ENCODE results near the gene NXPH4. TPM values are rescaled to one million over a fixed set of nuclear protein-coding genes. Genes with fewer than 3 reads are reported as not detected.

The NXPH4 gene
- total and polyA plus RNA-seq, 7 donors: 0.01 to 0.58 (median 0.24) TPM; not detected in 2

DNA sequence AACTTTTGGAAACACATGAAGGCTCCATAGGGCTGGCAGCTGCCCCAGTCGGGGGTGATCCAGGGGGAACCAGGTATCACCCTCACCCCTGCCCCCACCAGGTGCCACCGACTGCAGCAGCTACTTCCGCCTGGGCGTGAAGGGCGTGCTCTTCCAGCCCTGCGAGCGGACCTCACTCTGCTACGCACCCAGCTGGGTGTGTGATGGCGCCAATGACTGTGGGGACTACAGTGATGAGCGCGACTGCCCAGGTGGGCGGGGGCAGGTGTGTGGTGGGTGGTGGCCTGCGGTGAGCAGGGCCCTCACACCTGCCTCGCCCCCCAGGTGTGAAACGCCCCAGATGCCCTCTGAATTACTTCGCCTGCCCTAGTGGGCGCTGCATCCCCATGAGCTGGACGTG is 22.3 kb upstream of the NXPH4 start:
- no peaks in the 10 kb centered on the region for H3K9me3 ChIP-seq
- 90% methylated on average over 14 to 18 of the region's 18 CpGs for WGBS, 3 donors
- no peak for DNase-seq
- intact Hi-C loops (cut with DNase I): no loop called here
- H3K4me1 ChIP-seq: no peaks in the 10 kb centered on the region
- H3K27ac ChIP-seq: no peak overlapping the region
- H3K36me3 ChIP-seq (ENCODE audit: insufficient read depth in 1 of 2, low read depth in 1 of 2): peaks cover 0 to 61% of the 10 kb centered on the region in 2 donors
- no peak overlapping the region for H3K4me3 ChIP-seq
- no peak for ATAC-seq
- no peak for TF ChIP-seq CTCF (IDR thresholded peaks at IDR 0.05)
- H3K27me3 ChIP-seq (ENCODE audit: insufficient read depth in 3 of 3, low read length in 2 of 3): no peaks in the 10 kb centered on the region

GRCh38 chr12:57195186-57195585 is 21.4 kb upstream of the NXPH4 start:
- no peaks in the 10 kb centered on the region for H3K27me3 ChIP-seq (ENCODE audit: insufficient read depth in 3 of 3, low read length in 2 of 3)
- 73 to 86% (median 85%) methylated on average over 18 to 19 of the region's 19 CpGs for WGBS, 3 donors
- H3K4me3 ChIP-seq: no peak overlapping the region
- DNase-seq (no peak), ATAC-seq (no peak)
- no peak overlapping the region for H3K27ac ChIP-seq
- H3K36me3 ChIP-seq (ENCODE audit: insufficient read depth in 1 of 2, low read depth in 1 of 2): peaks cover 0 to 70% of the 10 kb centered on the region in 2 donors
- TF ChIP-seq CTCF (IDR thresholded peaks at IDR 0.05): no peak
- no peaks in the 10 kb centered on the region for H3K9me3 ChIP-seq
- intact Hi-C loops (cut with DNase I): no loop called here
- no peaks in the 10 kb centered on the region for H3K4me1 ChIP-seq

- TF ChIP-seq CTCF (IDR thresholded peaks at IDR 0.05): no peak
- 77 to 81% (median 78%) methylated on average over 30 to 34 of the region's 34 CpGs for WGBS, 3 donors
- Histone ChIP-seq H3K27ac (no peak overlapping the region), H3K27me3 (ENCODE audit: insufficient read depth in 3 of 3, low read length in 2 of 3) (no peaks in the 10 kb centered on the region), H3K9me3 (no peaks in the 10 kb centered on the region), H3K4me3 (no peak overlapping the region), H3K4me1 (no peaks in the 10 kb centered on the region), H3K36me3 (ENCODE audit: insufficient read depth in 1 of 2, low read depth in 1 of 2) (peaks cover 0 to 76% of the 10 kb centered on the region in 2 donors)
- no peak for ATAC-seq
- no peak for DNase-seq
- intact Hi-C loops (cut with DNase I): no loop called here
Measured at GRCh38 chr12:57195611-57196371, 20.8 kb upstream of the NXPH4 start.

- no peak overlapping the region for H3K27ac ChIP-seq
- DNase-seq: no peak
- WGBS, 3 donors: 67 to 71% (median 67%) methylated on average over 4 of the region's 4 CpGs
- intact Hi-C loops (cut with DNase I): no loop called here
- H3K9me3 ChIP-seq: no peaks in the 10 kb centered on the region
- no peaks in the 10 kb centered on the region for H3K27me3 ChIP-seq (ENCODE audit: insufficient read depth in 3 of 3, low read length in 2 of 3)
- no peaks in the 10 kb centered on the region for H3K4me1 ChIP-seq
- peaks cover 0 to 79% of the 10 kb centered on the region in 2 donors for H3K36me3 ChIP-seq (ENCODE audit: insufficient read depth in 1 of 2, low read depth in 1 of 2)
- no peak overlapping the region for H3K4me3 ChIP-seq
- no peak for ATAC-seq
- no peak for TF ChIP-seq CTCF (IDR thresholded peaks at IDR 0.05)
Measured at GRCh38 chr12:57196439-57196838, 20.2 kb upstream of the NXPH4 start.

GRCh38 chr12:57196956-57197355 is 19.6 kb upstream of the NXPH4 start:
- no peak for TF ChIP-seq CTCF (IDR thresholded peaks at IDR 0.05)
- no peaks in the 10 kb centered on the region for H3K27me3 ChIP-seq (ENCODE audit: insufficient read depth in 3 of 3, low read length in 2 of 3)
- no peak for ATAC-seq

More at GRCh38 chr12:57196956-57197355, 19.6 kb upstream of the NXPH4 start:
- Histone ChIP-seq H3K4me3 (no peak overlapping the region), H3K4me1 (no peaks in the 10 kb centered on the region), H3K36me3 (ENCODE audit: insufficient read depth in 1 of 2, low read depth in 1 of 2) (peaks cover 0 to 83% of the 10 kb centered on the region in 2 donors), H3K9me3 (no peaks in the 10 kb centered on the region), H3K27ac (no peak overlapping the region)
- 86 to 90% (median 87%) methylated on average over 22 of the region's 22 CpGs for WGBS, 3 donors
- DNase-seq: no peak
- intact Hi-C loops (cut with DNase I): no loop called here
